Neural cell (in vitro differentiated cells): Measurements from ENCODE around the gene GPC5. TPM values are rescaled to one million over a fixed set of nuclear protein-coding genes. Genes with fewer than 3 reads are reported as not detected.

Experiments
- H2AFZ ChIP-seq: fragments of 200-600, 300-800 bp; sonication (generic), shearing (Covaris generic); 2 replicates; pipeline ENCODE4 v1.6.0; 2014; ENCODE audit warnings: low read depth, mild to moderate bottlenecking, antibody characterized with exemption, low read length, moderate library complexity
- H3F3A ChIP-seq: fragments of 200-600 bp; shearing (Covaris generic); 2 replicates; pipeline ENCODE4 v1.6.1; 2016; ENCODE audit warnings: mild to moderate bottlenecking, moderate library complexity, mixed read lengths, antibody characterized with exemption, low read length; ENCODE audit not compliant: insufficient read depth, poor library complexity, severe bottlenecking
- H3K27ac ChIP-seq: fragments of 200-600, 300-800 bp; sonication (generic), shearing (Covaris generic); 2 replicates; pipeline ENCODE4 v1.5.1; 2014; ENCODE audit warnings: mild to moderate bottlenecking, low read length, moderate library complexity
- H3K27me3 ChIP-seq: fragments of 300-800, 200-600 bp; sonication (generic), shearing (Covaris generic); 2 replicates; pipeline ENCODE4 v1.6.0; 2014; ENCODE audit warnings: mild to moderate bottlenecking, low read depth, low read length, moderate library complexity; ENCODE audit not compliant: insufficient read depth
- H3K36me3 ChIP-seq: fragments of 300-800, 200-600 bp; sonication (generic), shearing (Covaris generic); 2 replicates; pipeline ENCODE4 v1.5.1; 2014; ENCODE audit warnings: mild to moderate bottlenecking, antibody characterized with exemption, low read length, moderate library complexity; ENCODE audit not compliant: insufficient read depth
- H3K4me2 ChIP-seq: fragments of 300-800, 200-600 bp; sonication (generic), shearing (Covaris generic); 2 replicates; pipeline ENCODE4 v1.6.0; 2014; ENCODE audit warnings: mild to moderate bottlenecking, low read length
- H3K4me3 ChIP-seq: fragments of 300-800, 200-600 bp; sonication (generic), shearing (Covaris generic); 2 replicates; pipeline ENCODE4 v1.5.1; 2014; ENCODE audit warnings: mild to moderate bottlenecking, low read length, moderate library complexity
- H3K79me2 ChIP-seq: fragments of 200-600 bp; shearing (Covaris generic); replicated peaks from 2 replicates; pipeline ENCODE4 v1.6.0; 2014; ENCODE audit warnings: mild to moderate bottlenecking, low read length, moderate library complexity; ENCODE audit not compliant: insufficient read depth
- H3K9ac ChIP-seq: fragments of 300-800, 200-600 bp; sonication (generic), shearing (Covaris generic); 2 replicates; pipeline ENCODE4 v1.6.1; 2016; ENCODE audit warnings: mild to moderate bottlenecking, low read length, mixed read lengths
- H3K9me2 ChIP-seq: fragments of 200-600 bp; shearing (Covaris generic); 2 replicates; pipeline ENCODE4 v1.6.1; 2016; ENCODE audit warnings: mild to moderate bottlenecking, low read length, mixed read lengths; ENCODE audit not compliant: insufficient read depth
- H3K9me3 ChIP-seq: fragments of 200-600, 300-800 bp; sonication (generic), shearing (Covaris generic); 2 replicates; pipeline ENCODE4 v1.6.1; 2016; ENCODE audit warnings: mild to moderate bottlenecking, mixed run types, low read length, moderate library complexity, mixed read lengths
- H4K20me1 ChIP-seq: fragments of 200-600 bp; shearing (Covaris generic); 2 replicates; pipeline ENCODE4 v1.6.1; 2016; ENCODE audit warnings: mild to moderate bottlenecking, mixed run types; ENCODE audit not compliant: insufficient read depth
- CTCF ChIP-seq: fragments of 450-650 bp; IDR thresholded peaks from 2 replicates; pipeline ENCODE4 v1.5.1; 2014; ENCODE audit warnings: antibody characterized with exemption, mild to moderate bottlenecking, moderate library complexity; ENCODE audit not compliant: poor library complexity, severe bottlenecking
- EP300 ChIP-seq: fragments of 450-650 bp; conservative IDR thresholded peaks from 2 replicates; pipeline ENCODE4 v1.6.1; 2014; ENCODE audit warnings: antibody characterized with exemption, mild to moderate bottlenecking, moderate library complexity; ENCODE audit not compliant: poor library complexity, severe bottlenecking
- EZH2 ChIP-seq: fragments of 200-600, 300-800 bp; shearing (Covaris generic), sonication (generic); IDR thresholded peaks from 2 replicates; pipeline ENCODE4 v1.6.1; 2014; ENCODE audit warnings: antibody characterized with exemption, low read length, borderline replicate concordance, mild to moderate bottlenecking; ENCODE audit not compliant: insufficient read depth, poor library complexity, severe bottlenecking
- MXI1 ChIP-seq: fragments of 450-650 bp; conservative IDR thresholded peaks from 2 replicates; pipeline ENCODE4 v1.6.1; 2014; ENCODE audit warnings: antibody characterized with exemption, mild to moderate bottlenecking; ENCODE audit not compliant: poor library complexity, severe bottlenecking
- POLR2AphosphoS5 ChIP-seq: IDR thresholded peaks from 2 replicates; pipeline ENCODE4 v1.6.1; 2012
- RAD21 ChIP-seq: fragments of 450-650 bp; conservative IDR thresholded peaks from 2 replicates; pipeline ENCODE4 v1.6.1; 2014; ENCODE audit warnings: antibody characterized with exemption, mild to moderate bottlenecking, moderate library complexity
- REST ChIP-seq: IDR thresholded peaks from 2 replicates; pipeline ENCODE4 v1.6.1; 2012; ENCODE audit warnings: borderline replicate concordance
- SMC3 ChIP-seq: fragments of 450-650 bp; conservative IDR thresholded peaks from 2 replicates; pipeline ENCODE4 v1.6.1; 2014; ENCODE audit warnings: antibody characterized with exemption, mild to moderate bottlenecking, moderate library complexity; ENCODE audit not compliant: poor library complexity
- TAF1 ChIP-seq: IDR thresholded peaks from 2 replicates; pipeline ENCODE4 v1.6.1; 2012; ENCODE audit warnings: low read depth
- polyA plus RNA-seq: library from polyadenylated mRNA; depleted of rRNA; stranded (reverse); fragments of >200 nt; gene quantifications from 2 replicates; pipeline ENCODE4 v1.2.3, GENCODE V29; 2014

Gene GPC5
- polyA plus RNA-seq, 1 donor from 2014 or later: 5.0 TPM

GRCh38 chr13:91948736-91949135 lies 550.3 kb downstream of the GPC5 start:
- Histone ChIP-seq H3K9me3 (no peaks in the 10 kb centered on the region), H3K27me3 (no peaks in the 10 kb centered on the region), H3K4me3 (no peak overlapping the region), H2AFZ (no peak overlapping the region), H3F3A (no peaks in the 10 kb centered on the region), H3K79me2 (no peaks in the 10 kb centered on the region), H3K9me2 (no peaks in the 10 kb centered on the region), H3K36me3 (no peaks in the 10 kb centered on the region), H3K27ac (no peak overlapping the region), H3K9ac (no peak overlapping the region), H3K4me2 (no peak overlapping the region), H4K20me1 (no peaks in the 10 kb centered on the region)
- TF ChIP-seq TAF1 (no peak), EP300 (no peak), REST (no peak), RAD21 (no peak), POLR2AphosphoS5 (no peak), MXI1 (no peak), EZH2 (no peak), SMC3 (no peak)

- Histone ChIP-seq H3F3A (no peaks in the 10 kb centered on the region), H3K9me3 (no peaks in the 10 kb centered on the region), H3K27ac (no peak overlapping the region), H4K20me1 (no peaks in the 10 kb centered on the region), H2AFZ (no peak overlapping the region), H3K9ac (no peak overlapping the region), H3K4me2 (no peak overlapping the region), H3K79me2 (no peaks in the 10 kb centered on the region), H3K4me3 (no peak overlapping the region), H3K9me2 (no peaks in the 10 kb centered on the region), H3K27me3 (no peaks in the 10 kb centered on the region), H3K36me3 (no peaks in the 10 kb centered on the region)
- TF ChIP-seq MXI1 (no peak), RAD21 (no peak), SMC3 (no peak), POLR2AphosphoS5 (no peak), CTCF (no peak), REST (no peak), TAF1 (no peak), EZH2 (no peak), EP300 (no peak)
Measured at GRCh38 chr13:91950803-91951202, 552.4 kb downstream of the GPC5 start.
